IMR-90 (cell line): Measurements from ENCODE around the gene AP4S1. TPM values are rescaled to one million over a fixed set of nuclear protein-coding genes. Genes with fewer than 3 reads are reported as not detected.
"Not testable (repeated sequence)": the region's sequence is repeated elsewhere in the genome, so short reads cannot be mapped to it uniquely, and the experiment has no call there.

Experiments used
- ATAC-seq: fragments of 200-7000 bp; cut with Tn5 transposase; 2 replicates; pipeline ENCODE4 v1.9.1; 2020; ENCODE audit warnings: low read depth, mild to moderate bottlenecking, moderate library complexity
- BruUV-seq: library from RNA; stranded (reverse); fragments of 400-500 nt; replicated peaks from 2 replicates; lab custom pipeline; 2021; lab: Mats Ljungman, UMichigan
- CTCF ChIA-PET: fragments of 300-600 bp; formaldehyde crosslinking; extraction: SDS; loops from one replicate; lab custom pipeline; 2021; ENCODE audit warnings: antibody characterized with exemption; lab: Yijun Ruan, JAX
- POLR2A ChIA-PET: fragments of 300-600 bp; sonication (Branson Sonifier 250); formaldehyde crosslinking; loops from one replicate; lab custom pipeline; 2022; ENCODE audit warnings: antibody characterized with exemption; ENCODE audit not compliant: unreplicated experiment; lab: Charles Lee
- DNase-seq: peaks from one replicate; pipeline ENCODE4 v3.0.0; 2013
- H2AFZ ChIP-seq: replicated peaks from 2 replicates; pipeline ENCODE3; 2013; ENCODE audit warnings: low read length, mild to moderate bottlenecking; ENCODE audit not compliant: poor library complexity
- H2AK5ac ChIP-seq: 2 replicates; pipeline ENCODE4 v1.6.1; 2013; ENCODE audit warnings: low read depth, low read length, inconsistent platforms
- H2AK9ac ChIP-seq: replicated peaks from 2 replicates; pipeline ENCODE3; 2013; ENCODE audit warnings: mild to moderate bottlenecking, low read depth, low read length, moderate library complexity; ENCODE audit not compliant: poor library complexity
- H2BK120ac ChIP-seq: 2 replicates; pipeline ENCODE4 v1.6.1; 2013; ENCODE audit warnings: low read depth, low read length, inconsistent platforms
- H2BK15ac ChIP-seq: 3 replicates; pipeline ENCODE4 v1.6.1; 2013; ENCODE audit warnings: low read depth, low read length, inconsistent platforms
- H2BK20ac ChIP-seq: 2 replicates; pipeline ENCODE4 v1.6.1; 2013; ENCODE audit warnings: low read depth, mild to moderate bottlenecking, inconsistent platforms, low read length, moderate library complexity
- H2BK5ac ChIP-seq: 2 replicates; pipeline ENCODE4 v1.6.1; 2013; ENCODE audit warnings: mild to moderate bottlenecking, low read depth, low read length, inconsistent platforms; ENCODE audit not compliant: poor library complexity, severe bottlenecking
- H3K14ac ChIP-seq: replicated peaks from 2 replicates; pipeline ENCODE4 v1.6.1; 2013; ENCODE audit warnings: low read depth, low read length, inconsistent platforms
- H3K18ac ChIP-seq: 2 replicates; pipeline ENCODE4 v1.6.1; 2013; ENCODE audit warnings: low read depth, low read length, control low read depth
- H3K23ac ChIP-seq: 2 replicates; pipeline ENCODE4 v1.6.1; 2013; ENCODE audit warnings: low read depth, low read length, inconsistent platforms
- H3K27ac ChIP-seq: 2 replicates; pipeline ENCODE4 v1.5.1; 2013; ENCODE audit warnings: mild to moderate bottlenecking, control low read depth, low read length; ENCODE audit not compliant: insufficient read depth
- H3K27me3 ChIP-seq: 2 replicates; pipeline ENCODE4 v1.6.1; 2013; ENCODE audit warnings: low read length; ENCODE audit not compliant: control insufficient read depth, insufficient read depth
- H3K36me3 ChIP-seq: 2 replicates; pipeline ENCODE4 v1.6.1; 2013; ENCODE audit warnings: low read length, mixed read lengths; ENCODE audit not compliant: control insufficient read depth, insufficient read depth
- H3K4ac ChIP-seq: 2 replicates; pipeline ENCODE4 v1.6.1; 2013; ENCODE audit warnings: low read depth, low read length, inconsistent platforms
- H3K4me1 ChIP-seq: 2 replicates; pipeline ENCODE4 v1.6.1; 2013; ENCODE audit warnings: low read length, mixed read lengths; ENCODE audit not compliant: control insufficient read depth, insufficient read depth
- H3K4me2 ChIP-seq: 2 replicates; pipeline ENCODE4 v1.6.1; 2013; ENCODE audit warnings: low read depth, mild to moderate bottlenecking, control low read depth, low read length, moderate library complexity
- H3K4me3 ChIP-seq: 2 replicates; pipeline ENCODE4 v1.5.1; 2013; ENCODE audit warnings: low read depth, mild to moderate bottlenecking, control low read depth, low read length, moderate library complexity; ENCODE audit not compliant: insufficient read depth
- H3K56ac ChIP-seq: 2 replicates; pipeline ENCODE4 v1.6.1; 2013; ENCODE audit warnings: low read length, inconsistent platforms; ENCODE audit not compliant: insufficient read depth; ENCODE audit errors: extremely low read depth
- H3K79me1 ChIP-seq, 2 experiments: 2 replicates each; pipeline ENCODE4 v1.6.1; 2013; ENCODE audit warnings: low read length in 2 of 2, inconsistent platforms in 1 of 2, low read depth in 1 of 2
- H3K9ac ChIP-seq: 2 replicates; pipeline ENCODE4 v1.6.1; 2013; ENCODE audit warnings: low read depth, low read length, control low read depth
- H3K9me1 ChIP-seq: 2 replicates; pipeline ENCODE4 v1.6.1; 2013; ENCODE audit warnings: low read length, inconsistent platforms; ENCODE audit not compliant: insufficient read depth
- H3K9me3 ChIP-seq: 2 replicates; pipeline ENCODE4 v1.6.1; 2013; ENCODE audit warnings: low read length; ENCODE audit not compliant: control insufficient read depth, insufficient read depth
- H4K20me1 ChIP-seq: 2 replicates; pipeline ENCODE4 v1.6.1; 2013; ENCODE audit warnings: low read length, inconsistent platforms; ENCODE audit not compliant: insufficient read depth
- H4K5ac ChIP-seq: 2 replicates; pipeline ENCODE4 v1.6.1; 2013; ENCODE audit warnings: mild to moderate bottlenecking, low read depth, low read length, control low read depth
- H4K8ac ChIP-seq, 2 experiments: 2 replicates each; pipeline ENCODE4 v1.6.1; 2013; ENCODE audit warnings: low read depth in 2 of 2, low read length in 2 of 2, control low read depth in 1 of 2, inconsistent platforms in 1 of 2
- H4K91ac ChIP-seq: 2 replicates; pipeline ENCODE4 v1.6.1; 2013; ENCODE audit warnings: low read depth, low read length, inconsistent platforms; ENCODE audit not compliant: insufficient read depth
- MAZ ChIP-seq: IDR thresholded peaks from 2 replicates; pipeline ENCODE4 v1.6.1; 2012; ENCODE audit warnings: low read depth, mild to moderate bottlenecking, low read length, improper control_type of control experiment, moderate library complexity, borderline replicate concordance
- WGBS, 2 experiments: methylation state at CpG; one replicate each; pipeline versions ENCODE4 v1.1.5 to v1.1.7; 2013; ENCODE audit warnings: missing lambda C conversion rate in 2 of 2; ENCODE audit not compliant: insufficient read length in 1 of 2; ENCODE audit errors: extremely low coverage in 2 of 2; 5-methylcytosine and 5-hydroxymethylcytosine counted together
- dilution Hi-C: fragments of 300-500 bp; cut with HindIII; formaldehyde crosslinking; loops from one replicate; pipeline ENCODE4 v1.14.3; 2018; ENCODE audit warnings: low sequenced_read_pairs; ENCODE audit not compliant: unreplicated experiment
- in situ Hi-C: fragments of 300-500 bp; cut with MboI; formaldehyde crosslinking; loops from 3 replicates; pipeline ENCODE4 v1.14.3; 2019; ENCODE audit warnings: low sequenced_read_pairs, inconsistent platforms, mixed read lengths
- intact Hi-C: fragments of 100-400 bp; cut with micrococcal nuclease; formaldehyde crosslinking; loops from 2 replicates; pipeline ENCODE4 v1.10.0; 2022
- polyA plus RNA-seq, 3 experiments: library from polyadenylated mRNA; depleted of rRNA; stranded (reverse); fragments of >200 nt; gene quantifications; 2 replicates each; pipeline ENCODE4 v1.2.3, GENCODE V29; 2012; ENCODE audit warnings: low replicate concordance in 1 of 3
- total RNA-seq: library from RNA; depleted of rRNA; stranded (reverse); fragments of >200 nt; gene quantifications from 2 replicates; pipeline ENCODE4 v1.2.3, GENCODE V29; 2012

AP4S1 gene
- total and polyA plus RNA-seq, 2 of the 4 experiments (the other 2 are of a cell fraction), result 2.7 to 4.5 TPM

GRCh38 chr14:31092160-31092708 lies 66.8 kb downstream of the AP4S1 start:
- Histone ChIP-seq H3K36me3 (0 out of 2 replicates have a peak, but pooled peaks cover under 1% of the 10 kb centered on the region), H3K79me1 (no peaks in the 10 kb centered on the region), H3K18ac (peak overlapping the region; percentile 41; the same call in 1 of the 2 replicates), H3K4me1 (peaks cover 22% of the 10 kb centered on the region), H3K9ac (no peak overlapping the region), H2AK5ac (peak overlapping the region; percentile 60; the same call in 1 of the 2 replicates), H2BK120ac (peak overlapping the region; percentile 28), H3K14ac (0 out of 2 replicates have a peak overlapping the region, but pooled peaks have one; percentile 1), H3K4me2 (no peak overlapping the region), H4K5ac (peak overlapping the region; percentile 34; the same call in 1 of the 2 replicates), H3K23ac (no peak overlapping the region), H4K20me1 (no peaks in the 10 kb centered on the region), H2BK15ac (no peak overlapping the region), H3K56ac (no peak overlapping the region), H2BK20ac (peak overlapping the region; percentile 44), H4K91ac (no peak overlapping the region), H4K8ac (no peak overlapping the region; a peak in 1 of 4 replicates), H2AFZ (no peak overlapping the region), H3K27ac (no peak overlapping the region), H3K9me1 (peaks cover 19% of the 10 kb centered on the region), H2BK5ac (peak overlapping the region; percentile 95), H2AK9ac (no peak overlapping the region), H3K4me3 (no peak overlapping the region), H3K27me3 (no peaks in the 10 kb centered on the region), H3K9me3 (no peaks in the 10 kb centered on the region), H3K4ac (peak overlapping the region; percentile 35; the same call in 1 of the 2 replicates)
- WGBS, 2 experiments, result no CpG with 5 or more reads among the region's 2 CpGs
- no peak for ATAC-seq
- dilution Hi-C loops (no loop called here), in situ Hi-C loops (no loop called here), intact Hi-C loops (no loop called here)
- ChIA-PET POLR2A (no interaction called here), CTCF (no interaction called here)
- DNase-seq, result no peak
- BruUV-seq, result no TSS peak
- TF ChIP-seq MAZ, result no peak

GRCh38 chr14:31093884-31094839 lies 68.7 kb downstream of the AP4S1 start:
- WGBS, 2 experiments, result 94% methylated on average over 3 of the region's 10 CpGs; no CpG with 5 or more reads in 1 of the 2 experiments
- peaks cover 22% of the 10 kb centered on the region for H3K4me1 ChIP-seq
- H4K20me1 ChIP-seq, ATAC-seq, BruUV-seq, H2AK9ac ChIP-seq, POLR2A ChIA-PET, H3K23ac ChIP-seq, intact Hi-C loops, H3K18ac ChIP-seq, H3K79me1 ChIP-seq, H3K4me3 ChIP-seq, H3K4me2 ChIP-seq, in situ Hi-C loops, H2BK5ac ChIP-seq, H3K27ac ChIP-seq, H2AFZ ChIP-seq, H3K27me3 ChIP-seq, H3K14ac ChIP-seq, H3K9me3 ChIP-seq, DNase-seq, H3K36me3 ChIP-seq, H3K56ac ChIP-seq, H4K8ac ChIP-seq, H3K9ac ChIP-seq, H4K5ac ChIP-seq, dilution Hi-C loops: not testable (repeated sequence)
- H2BK20ac ChIP-seq, result peak overlapping the region; percentile 33; the same call in 1 of the 2 replicates
- 0 out of 3 replicates have a peak overlapping the region, but pooled peaks have one; percentile 23 for H2BK15ac ChIP-seq
- CTCF ChIA-PET, result interaction anchor here (0.5 kb wide), 1 partner anchor 142 kb away, joined by 3 read pairs; no protein-coding TSS in a partner anchor
- 0 out of 2 replicates have a peak overlapping the region, but pooled peaks have one; percentile 3 for H3K4ac ChIP-seq
- peaks cover 19% of the 10 kb centered on the region for H3K9me1 ChIP-seq
- H4K91ac ChIP-seq, result peak overlapping the region; percentile 18; the same call in 1 of the 2 replicates
- H2AK5ac ChIP-seq, result peak overlapping the region; percentile 40; the same call in 1 of the 2 replicates
- H2BK120ac ChIP-seq, result peak overlapping the region; percentile 38; the same call in 1 of the 2 replicates
